ENCODE measurements around the gene CFAP53.
"Not testable (repeated sequence)": the region's sequence is repeated elsewhere in the genome, so short reads cannot be mapped to it uniquely, and the experiment has no call there.

The CFAP53 gene

DNA sequence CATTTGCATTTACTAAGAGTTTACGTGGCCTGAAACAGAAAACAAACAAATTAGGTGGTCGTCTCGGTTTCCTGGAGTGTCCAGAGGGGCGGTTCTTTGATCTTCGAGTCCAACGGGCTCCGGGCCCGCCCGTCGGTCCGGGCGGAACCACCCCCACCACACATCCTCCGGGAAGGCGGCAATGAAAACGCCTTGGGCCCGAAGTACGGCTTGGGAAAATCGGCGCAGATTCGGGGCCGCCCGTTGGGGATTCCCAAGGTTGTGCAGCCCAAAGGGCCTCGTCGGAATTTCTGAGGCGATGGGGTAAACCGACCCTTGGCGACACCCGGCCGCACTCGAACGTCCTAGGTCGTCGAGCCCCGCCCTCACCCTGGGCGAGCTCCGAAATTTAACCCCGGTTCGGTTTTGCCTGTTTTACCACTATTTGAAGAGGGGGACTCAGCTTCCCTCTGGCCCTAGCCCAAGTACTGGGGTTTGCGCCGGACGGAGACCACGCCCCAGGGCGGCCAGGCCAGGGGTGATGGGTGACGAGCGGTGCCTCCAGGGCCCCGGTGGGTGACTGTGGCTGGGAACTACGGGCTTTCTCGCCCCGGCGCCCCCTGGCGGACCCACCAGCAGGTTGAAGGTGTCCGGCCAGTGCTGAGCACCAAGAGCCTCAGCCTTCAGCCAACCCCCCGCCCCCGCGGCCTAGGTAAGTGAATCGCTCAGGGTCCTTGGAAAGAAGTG, 1.9 kb upstream of the CFAP53 start:
- peak; percentile 67 for DNase-seq

DNA sequence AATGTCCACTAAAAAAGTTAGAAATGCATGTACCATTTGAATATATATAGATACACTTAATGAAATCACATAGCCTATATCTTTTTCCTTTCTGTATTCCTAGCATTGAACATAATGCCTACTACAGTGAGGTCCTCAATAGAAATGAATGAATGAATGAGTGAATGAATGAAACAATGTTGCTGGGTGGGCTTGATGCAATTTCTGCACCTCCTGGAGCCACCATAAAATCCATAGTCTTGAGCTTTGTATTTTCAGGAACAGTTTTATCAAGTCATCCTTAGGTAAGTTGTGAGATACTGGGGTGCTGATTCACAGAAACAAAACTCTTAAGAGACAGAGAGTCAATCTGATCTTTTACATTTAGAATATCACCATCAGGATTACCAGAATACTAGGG, 3.3 kb downstream of the CFAP53 start:
- DNase-seq = no peak

DNA sequence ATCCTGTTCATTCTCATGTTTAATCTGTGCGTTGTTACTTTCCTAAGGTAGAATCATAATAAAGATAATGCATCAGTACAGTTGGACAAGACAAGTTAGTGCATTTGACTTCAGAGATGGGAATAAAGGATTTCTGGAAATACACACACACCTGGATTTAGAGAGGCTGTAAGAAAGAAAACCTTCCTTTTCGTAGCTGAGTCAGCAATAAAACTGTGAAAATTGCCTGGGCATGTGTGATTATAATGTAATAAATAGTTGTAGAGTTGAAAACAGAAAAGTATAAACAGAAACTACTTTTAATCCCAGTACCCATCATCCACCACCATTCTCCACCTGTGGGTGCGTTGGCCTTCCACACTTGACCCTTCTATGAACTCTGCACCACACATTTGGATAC, 15.4 kb downstream of the CFAP53 start:
- no peak for DNase-seq

DNA sequence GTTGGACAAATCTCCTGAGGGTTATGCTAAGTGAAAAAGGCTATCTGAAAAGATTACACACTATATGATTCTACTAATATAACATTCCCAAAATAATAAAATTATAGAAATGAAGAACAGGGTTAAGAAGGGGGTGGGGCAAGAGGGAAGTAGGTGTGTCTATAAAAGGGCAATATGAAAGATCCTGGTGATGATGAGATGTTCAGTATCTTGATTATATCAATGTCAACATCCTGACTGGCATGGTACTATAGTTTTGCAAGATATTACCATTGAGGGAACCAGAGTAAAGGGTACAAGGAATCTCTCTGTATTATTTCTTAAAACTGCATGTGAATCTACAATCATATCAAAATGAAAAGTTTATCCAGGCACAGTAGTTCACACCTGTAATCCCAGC, 16.7 kb downstream of the CFAP53 start:
- DNase-seq = no peak

DNA sequence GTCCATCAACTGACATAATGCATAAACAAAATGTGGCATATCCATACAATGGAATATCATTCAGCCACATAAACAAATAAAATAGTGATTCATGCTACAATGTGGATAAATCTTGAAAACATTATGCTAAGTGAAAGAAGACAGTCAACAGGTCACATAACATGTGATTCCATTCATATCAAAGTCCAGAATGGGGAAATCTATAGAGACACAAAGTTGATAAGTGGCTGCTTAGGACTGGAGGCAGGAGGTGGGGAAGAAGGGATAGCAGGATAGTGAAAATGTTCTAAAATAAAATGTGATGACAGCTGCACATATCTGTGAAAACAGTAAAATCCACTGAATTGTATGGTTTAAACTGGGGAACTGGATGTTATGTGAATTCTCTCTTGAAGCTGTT, 18.7 kb downstream of the CFAP53 start:
- DNase-seq = no peak

DNA sequence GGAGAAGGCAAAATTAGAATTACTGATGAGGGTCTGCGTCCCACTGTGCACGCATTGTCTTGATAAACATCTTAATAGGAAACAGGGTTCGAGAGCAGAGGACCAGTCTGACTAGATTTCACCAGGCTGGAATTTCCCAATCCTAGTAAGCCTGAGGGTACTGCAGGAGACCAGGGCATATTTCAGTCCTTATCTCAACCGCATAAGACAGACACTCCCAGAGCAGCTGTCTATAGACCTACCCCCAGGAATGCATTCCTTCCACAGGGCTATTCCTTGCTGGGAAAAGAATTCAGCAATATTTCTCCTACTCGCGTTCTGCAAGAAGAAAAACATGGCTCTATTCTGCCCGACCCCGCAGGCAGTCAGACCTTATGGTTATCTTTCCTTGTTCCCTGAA, 24.5 kb downstream of the CFAP53 start:
- not testable (repeated sequence) for DNase-seq

DNA sequence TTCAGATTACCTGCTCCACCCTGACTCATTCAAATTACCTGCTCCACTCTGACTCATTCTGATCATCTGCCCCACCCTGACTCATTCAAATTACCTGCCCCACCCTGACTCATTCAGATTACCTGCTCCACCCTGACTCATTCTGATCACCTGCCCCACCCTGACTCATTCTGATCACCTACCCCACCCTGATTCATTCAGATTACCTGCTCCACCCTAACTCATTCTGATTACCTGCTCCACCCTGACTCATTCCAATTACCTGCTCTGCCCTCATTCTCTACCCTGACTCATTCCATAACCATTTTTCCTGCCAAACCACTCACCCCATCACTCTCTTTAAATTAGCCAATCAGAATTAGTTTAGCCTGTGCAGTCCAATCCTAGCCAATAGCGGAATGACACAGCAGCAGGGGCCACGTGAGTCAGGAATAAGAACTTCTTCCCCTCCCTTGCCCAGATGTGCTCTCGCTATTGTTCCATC, 26.2 kb downstream of the CFAP53 start:
- no peak for DNase-seq

DNA sequence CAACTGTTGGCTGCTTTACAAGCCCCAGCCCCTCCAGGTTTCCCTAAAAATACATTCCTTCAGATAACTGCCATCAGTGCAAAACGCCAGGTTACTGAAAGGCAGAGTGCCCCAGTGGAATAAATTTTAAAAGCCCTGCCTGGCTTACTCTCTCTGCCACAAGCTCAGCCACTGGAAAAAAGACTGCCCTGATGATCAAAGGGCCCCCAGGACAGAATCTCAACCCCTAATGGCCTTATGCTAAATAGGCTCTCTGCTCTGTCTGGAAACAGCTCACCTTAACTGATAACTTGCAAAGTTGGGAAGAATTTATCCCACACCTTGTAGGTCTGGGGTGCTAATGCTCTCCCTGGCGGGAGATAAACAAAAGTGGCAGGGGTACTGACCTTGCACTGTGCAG, 33.9 kb downstream of the CFAP53 start:
- no peak for DNase-seq

DNA sequence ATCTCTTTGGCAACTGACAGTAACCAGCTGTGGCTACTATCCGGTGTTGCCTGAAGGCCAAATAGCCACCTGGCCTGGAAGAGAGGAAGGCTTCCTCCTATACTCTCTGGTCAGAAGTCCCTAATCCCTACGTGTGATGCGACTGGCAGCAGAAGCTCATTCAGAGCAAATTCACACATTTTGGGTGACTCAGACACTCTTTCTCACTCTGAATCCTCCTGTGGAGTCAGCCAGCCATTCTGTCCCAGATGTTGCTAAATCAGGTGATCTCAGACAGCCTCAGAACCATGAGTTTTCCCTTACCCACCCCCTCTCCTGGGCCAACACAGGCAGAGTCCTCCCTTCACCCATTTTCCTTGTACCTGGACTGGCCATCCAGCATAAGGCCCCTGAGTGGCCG, 34.7 kb downstream of the CFAP53 start:
- DNase-seq = no peak

DNA sequence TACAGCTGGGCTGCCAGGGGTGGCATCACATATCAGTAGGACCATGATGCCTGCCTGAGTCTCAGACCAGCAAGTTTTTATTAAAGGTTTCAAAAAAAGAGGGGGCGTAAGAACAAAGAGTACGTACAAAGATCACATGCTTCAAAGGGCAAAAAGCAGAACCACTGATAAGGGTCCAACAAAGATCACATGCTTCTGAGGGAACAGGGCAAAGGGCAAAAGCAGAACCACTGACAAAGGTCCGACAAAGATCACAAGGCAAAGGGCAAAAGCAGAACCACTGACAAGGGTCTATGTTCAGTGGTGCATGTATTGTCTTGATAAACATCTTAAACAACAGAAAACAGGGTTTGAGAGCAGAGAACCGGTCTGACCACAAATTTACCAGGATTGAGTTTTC, 46.0 kb downstream of the CFAP53 start:
- DNase-seq = not testable (repeated sequence)

DNA sequence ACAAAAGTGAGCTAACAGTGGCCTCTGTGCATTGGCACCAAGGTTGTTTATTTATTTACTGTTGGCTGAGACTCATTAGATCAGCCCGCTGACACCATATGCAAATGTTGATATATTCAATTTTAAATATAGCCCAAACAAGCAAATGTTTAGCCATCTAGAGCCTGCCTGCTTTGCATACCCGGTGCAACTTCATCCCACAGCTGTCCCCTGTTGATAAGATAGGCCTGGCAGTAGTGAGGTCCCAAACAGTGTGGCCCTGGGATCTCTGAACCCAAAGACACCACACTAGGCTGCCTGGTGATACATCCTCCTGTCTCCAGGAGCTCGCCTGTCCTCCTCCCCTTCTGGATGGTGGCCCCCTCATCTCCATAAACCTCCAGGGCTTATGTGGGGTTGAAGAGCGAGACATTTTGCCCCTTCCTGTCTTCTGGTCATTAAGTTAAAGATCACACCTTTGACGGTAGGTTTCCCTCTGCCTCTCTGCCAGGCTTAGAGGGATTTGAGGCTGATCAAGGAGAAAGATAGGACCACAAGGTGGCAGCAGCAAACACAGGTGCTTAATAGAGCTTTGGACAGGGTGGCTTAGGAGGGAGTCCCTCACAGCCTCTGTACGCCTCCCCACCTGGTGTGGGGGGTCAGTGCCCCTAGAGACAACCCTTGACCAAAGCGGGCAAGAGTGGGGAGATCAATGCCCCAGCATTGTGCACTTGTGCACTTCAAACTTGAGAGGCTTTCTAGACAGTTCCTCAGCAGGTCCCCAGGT, 47.7 kb downstream of the CFAP53 start:
- DNase-seq = no peak

DNA sequence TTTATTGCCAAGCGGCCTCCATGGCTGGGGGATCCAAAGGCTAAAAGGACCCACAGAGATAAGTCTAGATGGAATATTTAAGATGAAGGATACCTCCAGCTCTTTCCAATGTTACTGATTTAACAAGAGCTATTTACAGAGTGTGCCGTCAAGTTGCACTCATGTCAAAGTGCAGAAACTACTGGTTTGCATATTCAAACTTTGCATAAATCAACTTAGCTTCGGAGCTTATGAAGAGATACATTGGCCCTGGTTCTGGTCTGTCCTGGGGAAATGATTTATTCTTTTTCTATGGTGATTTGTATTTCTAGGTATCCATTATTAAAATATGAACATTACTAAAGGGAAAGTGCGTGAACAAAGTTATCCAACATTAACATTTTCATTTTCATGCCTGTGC, 57.0 kb downstream of the CFAP53 start:
- DNase-seq = no peak

DNA sequence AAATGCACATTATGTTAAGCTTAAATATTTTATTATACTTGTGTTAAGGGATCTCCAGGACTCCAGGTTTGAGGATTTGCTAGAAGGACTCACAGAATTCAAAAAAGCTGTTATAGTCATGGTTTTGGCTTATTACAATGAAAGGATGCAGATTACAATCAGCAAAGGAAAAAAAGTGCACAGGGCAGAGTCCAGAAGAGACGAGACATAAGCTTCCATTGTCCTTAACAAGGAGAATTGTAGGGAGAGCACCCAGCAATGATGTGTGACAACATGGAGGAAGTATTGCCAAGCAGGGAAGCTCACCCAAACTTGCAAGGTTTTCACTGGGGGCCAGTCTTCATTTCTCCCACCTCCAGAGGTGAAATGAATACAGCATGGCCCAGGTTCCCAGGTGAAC, 58.6 kb downstream of the CFAP53 start:
- DNase-seq = no peak

DNA sequence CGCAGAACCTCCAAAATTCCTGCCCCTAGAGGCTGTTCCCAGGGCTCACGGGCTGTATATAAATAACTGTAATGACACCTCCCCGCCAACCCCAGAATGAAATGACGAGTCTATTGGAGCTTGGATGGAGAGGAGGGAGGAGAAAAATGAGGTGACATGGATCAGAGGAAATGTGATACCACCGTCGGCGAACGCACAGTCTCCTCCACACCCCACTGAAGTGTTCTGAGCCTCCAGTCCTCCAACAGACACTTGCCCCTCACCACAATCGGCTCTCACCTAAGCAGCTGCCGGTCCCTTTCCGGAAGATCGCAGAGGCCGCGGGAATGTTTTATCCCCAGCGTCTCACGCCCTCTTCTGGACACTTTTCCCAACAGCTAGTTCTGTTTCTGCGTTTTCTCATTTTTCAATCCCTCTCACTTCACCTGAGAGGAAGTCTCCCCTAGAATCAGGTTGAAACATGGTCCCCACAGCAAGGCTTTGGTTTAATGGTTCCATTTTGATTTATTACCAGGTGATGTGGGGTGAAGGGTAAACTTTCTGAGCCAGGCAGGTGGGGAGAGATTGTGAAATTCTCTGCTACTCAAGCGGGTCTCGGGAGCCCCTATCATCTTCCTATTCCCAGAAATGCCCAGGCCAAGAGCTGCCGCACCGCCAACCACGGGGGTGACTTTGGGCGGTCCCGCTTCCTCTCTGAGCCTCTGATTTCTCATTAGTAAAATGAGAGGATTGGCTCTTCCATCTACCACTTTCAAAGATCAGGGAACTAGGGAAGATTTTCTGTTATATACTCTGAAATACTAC, 62.3 kb downstream of the CFAP53 start:
- no peak for DNase-seq

DNA sequence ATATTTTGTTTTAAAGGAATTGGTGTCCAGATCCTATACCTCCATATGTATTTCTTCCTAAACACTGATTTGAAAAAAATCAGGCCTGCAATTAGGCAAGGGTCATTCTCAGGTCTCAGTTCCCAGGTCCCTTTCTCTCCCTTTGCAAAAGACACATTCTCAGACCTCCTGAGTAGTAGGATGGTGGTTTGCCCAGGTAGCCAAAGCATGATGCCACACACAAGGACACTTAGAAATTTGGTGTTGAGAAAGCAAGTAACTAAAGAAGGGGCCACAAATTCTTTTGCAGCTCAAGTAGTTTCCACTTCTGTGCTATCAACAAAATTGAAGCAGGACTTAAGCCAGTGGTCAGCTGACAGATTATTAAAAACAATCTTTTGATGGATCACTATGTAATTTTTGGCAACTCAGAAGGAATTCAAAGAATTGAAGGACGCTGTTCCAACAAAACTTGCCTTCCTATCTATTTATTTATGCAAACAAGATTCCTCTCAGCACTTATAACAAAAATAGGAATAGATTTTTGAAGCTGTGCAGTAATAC, 64.7 kb downstream of the CFAP53 start:
- DNase-seq = no peak

DNA sequence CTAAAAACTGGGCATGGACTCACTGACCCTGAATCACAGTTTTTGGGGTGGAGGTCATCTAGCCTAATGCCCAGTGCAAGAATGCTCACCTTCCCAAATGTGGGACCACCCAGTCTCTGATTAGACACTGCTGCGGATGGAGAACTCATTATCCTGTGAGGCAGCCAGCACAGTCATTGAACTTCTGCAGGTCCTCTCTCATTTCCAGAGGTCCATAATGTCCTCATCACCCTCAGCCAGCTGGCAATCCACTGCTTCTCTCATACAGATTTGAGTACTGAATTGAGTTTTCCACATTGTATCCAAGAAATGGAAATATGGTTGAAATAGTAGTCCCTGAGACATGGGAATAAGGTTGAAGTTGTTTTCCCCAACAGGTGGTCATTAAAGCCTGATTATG, 66.4 kb downstream of the CFAP53 start:
- DNase-seq = no peak

DNA sequence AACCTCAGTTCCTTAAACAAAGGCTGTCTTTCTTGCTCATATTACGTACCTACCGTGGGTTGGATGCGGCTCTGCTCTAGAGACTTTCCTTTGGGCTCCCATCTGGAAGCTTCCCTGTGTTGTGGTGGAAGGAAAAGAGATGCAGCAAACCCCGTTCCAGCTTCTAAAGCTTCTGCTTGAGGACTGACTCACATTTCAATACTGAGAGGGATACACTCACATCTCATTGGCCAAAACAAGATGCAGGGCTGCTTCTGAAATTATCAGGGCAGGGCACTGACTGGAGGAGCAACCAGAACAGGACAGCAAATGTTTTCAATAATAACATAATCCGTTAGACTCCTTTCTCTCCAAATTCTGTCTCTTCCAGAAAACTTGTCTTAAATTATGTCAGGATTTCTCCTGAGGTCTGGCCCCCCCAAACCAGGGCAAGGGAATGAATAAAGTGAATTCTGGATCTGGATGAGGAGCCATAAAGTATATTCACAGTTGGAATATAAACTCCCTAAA, 66.9 kb downstream of the CFAP53 start:
- DNase-seq = no peak

DNA sequence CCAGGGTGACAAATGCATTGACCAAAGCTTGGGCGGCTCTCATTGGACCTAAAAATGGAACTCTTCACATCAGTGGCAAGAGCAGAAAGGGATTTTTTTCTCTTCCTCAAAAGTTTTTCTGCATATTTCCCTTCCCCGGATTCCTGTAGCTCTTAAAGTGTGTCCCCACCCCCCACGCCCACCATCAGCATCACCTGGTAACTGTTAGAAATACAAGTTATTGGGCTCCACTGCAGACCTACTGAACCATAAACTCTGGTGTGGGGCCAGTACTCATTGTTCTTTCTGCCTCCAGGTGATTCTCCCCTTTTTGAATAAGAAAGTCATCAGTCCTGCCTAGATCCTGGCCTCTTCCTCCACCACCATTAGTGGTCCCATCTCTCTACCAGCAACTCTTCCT, 70.0 kb downstream of the CFAP53 start:
- DNase-seq = no peak

DNA sequence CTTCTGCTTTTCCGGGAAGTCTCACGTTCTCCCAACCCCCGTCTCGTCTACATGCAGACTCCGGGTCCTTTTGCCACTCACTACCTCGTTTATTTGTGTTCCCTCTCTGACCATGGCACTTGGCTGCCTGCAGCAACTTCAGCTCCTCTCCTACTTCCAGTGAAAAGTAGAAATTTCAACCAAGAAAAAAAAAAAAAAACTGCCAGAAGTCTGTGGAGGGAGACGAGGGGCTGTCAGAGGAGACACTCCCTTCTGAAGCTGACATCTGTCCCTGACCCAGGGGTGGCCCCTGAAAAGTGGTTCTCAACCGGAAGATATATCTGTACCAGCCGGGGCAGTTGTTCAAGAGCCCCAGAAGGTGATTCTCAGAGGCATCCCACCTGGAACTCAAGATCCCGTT, 70.6 kb downstream of the CFAP53 start:
- no peak for DNase-seq

DNA sequence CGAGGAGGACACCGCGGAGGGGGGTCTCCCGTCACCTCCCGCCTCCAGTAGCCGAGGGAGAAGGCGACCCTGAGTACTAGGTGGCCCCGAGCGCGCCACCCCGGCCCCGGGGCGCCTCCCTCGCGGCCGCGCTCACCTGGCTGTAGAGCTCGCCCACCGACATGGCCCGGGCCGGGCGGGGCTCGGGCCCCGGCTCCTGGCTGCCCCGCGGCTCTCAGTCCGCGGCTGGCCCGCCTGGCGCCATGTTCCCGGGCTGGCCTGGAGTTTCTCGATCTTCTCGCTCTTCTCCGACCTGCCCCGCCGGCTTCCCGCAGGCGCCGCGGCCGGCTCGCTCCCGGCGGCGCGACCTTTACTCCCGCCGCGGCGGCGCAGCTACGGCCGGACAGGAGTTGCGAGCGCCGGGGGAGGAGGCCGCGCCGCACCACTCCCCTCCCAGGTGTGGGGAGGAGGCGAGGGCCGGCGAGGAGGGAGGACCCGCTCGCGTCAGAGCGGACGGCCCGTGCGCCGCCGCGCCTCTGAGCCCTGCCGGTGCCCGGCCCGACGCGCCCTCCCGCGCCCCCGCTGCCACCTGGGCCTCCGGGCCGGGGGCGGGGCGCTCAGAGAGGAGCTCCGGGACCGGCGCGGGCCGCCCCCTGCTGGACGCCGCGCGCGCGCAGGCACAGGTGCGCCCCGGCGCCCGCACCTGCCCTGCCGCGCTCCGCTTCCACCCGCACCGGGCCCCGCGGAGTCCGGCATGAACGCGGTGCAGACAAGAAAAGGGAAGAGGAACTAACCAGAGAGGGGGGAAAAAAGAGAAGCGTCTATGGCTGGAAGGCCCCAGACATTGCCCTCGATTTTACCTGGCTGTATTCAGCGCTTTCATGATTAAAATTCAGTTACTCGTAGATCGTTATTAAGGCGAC, 71.4 kb downstream of the CFAP53 start, which contains the start of gene MYO5B:
Gene MYO5B, minus strand, starts transcription at position 517 of the 902 bp plus-strand sequence. Its CDS starts 354 bp downstream, at position 163.
- DNase-seq = peak; percentile 14

DNA sequence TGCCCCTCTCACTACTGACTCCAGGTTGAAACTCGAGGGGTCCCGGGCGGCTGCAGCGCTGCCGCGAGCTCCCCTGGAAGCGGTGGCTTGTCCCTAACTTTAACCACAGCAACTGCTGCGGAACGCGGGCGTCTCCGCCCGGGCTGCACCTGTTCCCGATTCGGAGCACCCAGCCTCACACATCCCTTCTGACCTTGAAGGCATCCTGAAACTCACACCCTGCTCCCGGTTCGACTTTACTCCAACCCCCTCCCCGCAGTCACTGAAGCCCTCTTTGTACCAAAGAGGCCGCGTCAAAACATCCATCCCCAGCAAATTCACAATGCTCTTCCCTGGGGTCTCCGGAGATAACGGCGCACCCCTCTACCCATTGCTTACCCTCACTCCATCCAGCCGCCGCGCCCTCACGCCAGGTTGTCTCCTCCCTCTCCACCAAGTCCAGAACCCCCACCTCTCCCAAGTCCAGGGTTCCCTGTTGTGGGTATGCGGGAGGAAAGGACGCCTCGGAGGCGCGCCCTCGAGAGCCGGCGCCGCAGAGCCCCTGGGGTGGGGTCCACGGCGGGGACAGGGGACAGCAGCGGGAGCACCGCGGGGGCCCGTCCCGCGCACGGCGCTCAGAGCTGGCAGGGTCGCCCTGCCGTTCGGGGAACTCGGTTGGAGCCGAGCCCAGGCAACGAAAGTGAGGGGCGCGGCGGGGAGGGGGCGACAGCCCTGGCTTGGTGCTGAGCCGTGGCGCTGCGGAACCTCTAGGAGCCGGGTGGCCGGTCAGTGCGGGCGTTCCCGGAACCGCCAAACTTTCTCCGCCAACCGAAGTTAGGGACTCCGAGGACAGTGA, 72.3 kb downstream of the CFAP53 start:
- no peak for DNase-seq

All from activated effector memory CD4-positive, alpha-beta T cell treated with Interleukin-2 at 50 U/mL for 16 hours (primary cell).